H9 (cell line): ENCODE results near the gene GRIP1. TPM values are rescaled to one million over a fixed set of nuclear protein-coding genes. Genes with fewer than 3 reads are reported as not detected.

ENCODE experiments used
- DNase-seq: peaks from one replicate; pipeline ENCODE4 v3.0.0-alpha.2; 2017
- H2AFZ ChIP-seq: one replicate; pipeline ENCODE4 v1.6.1; 2013; ENCODE audit warnings: mild to moderate bottlenecking, low read length, control low read depth, moderate library complexity
- H2AK5ac ChIP-seq: 2 replicates; pipeline ENCODE4 v1.6.1; 2013; ENCODE audit warnings: low read length, control low read depth, mixed read lengths; ENCODE audit not compliant: insufficient read length
- H2BK120ac ChIP-seq: one replicate; pipeline ENCODE4 v1.6.1; 2013; ENCODE audit warnings: low read depth, mild to moderate bottlenecking, low read length, control low read depth, inconsistent platforms; ENCODE audit not compliant: poor library complexity, severe bottlenecking
- H2BK12ac ChIP-seq: 2 replicates; pipeline ENCODE4 v1.6.1; 2013; ENCODE audit warnings: low read length, control low read depth, mixed read lengths, low read depth; ENCODE audit not compliant: insufficient read length
- H2BK15ac ChIP-seq: 2 replicates; pipeline ENCODE4 v1.6.1; 2013; ENCODE audit warnings: low read depth, low read length, control low read depth
- H2BK20ac ChIP-seq: one replicate; pipeline ENCODE4 v1.6.1; 2013; ENCODE audit warnings: low read depth, mild to moderate bottlenecking, low read length, control low read depth, inconsistent platforms; ENCODE audit not compliant: poor library complexity, severe bottlenecking
- H2BK5ac ChIP-seq: 2 replicates; pipeline ENCODE4 v1.6.1; 2013; ENCODE audit warnings: low read length, control low read depth, mixed read lengths; ENCODE audit not compliant: insufficient read length
- H3K14ac ChIP-seq: 2 replicates; pipeline ENCODE4 v1.6.1; 2013; ENCODE audit warnings: low read length, control low read depth; ENCODE audit not compliant: insufficient read depth
- H3K18ac ChIP-seq: 2 replicates; pipeline ENCODE4 v1.6.1; 2013; ENCODE audit warnings: low read depth, mild to moderate bottlenecking, mixed read lengths, low read length, control low read depth; ENCODE audit not compliant: insufficient read length
- H3K23ac ChIP-seq: 2 replicates; pipeline ENCODE4 v1.6.1; 2013; ENCODE audit warnings: low read length, control low read depth, mixed read lengths, low read depth; ENCODE audit not compliant: insufficient read length
- H3K23me2 ChIP-seq: 2 replicates; pipeline ENCODE4 v1.6.1; 2013; ENCODE audit warnings: low read depth, mild to moderate bottlenecking, mixed read lengths, low read length, control low read depth; ENCODE audit not compliant: insufficient read length, poor library complexity, severe bottlenecking
- H3K27ac ChIP-seq: 2 replicates; pipeline ENCODE4 v1.5.1; 2013; ENCODE audit warnings: low read length, control low read depth, mixed read lengths, low read depth; ENCODE audit not compliant: insufficient read length
- H3K27me3 ChIP-seq: 2 replicates; pipeline ENCODE4 v1.6.1; 2013; ENCODE audit warnings: low read length, control low read depth, inconsistent platforms; ENCODE audit not compliant: insufficient read depth
- H3K4ac ChIP-seq: 2 replicates; pipeline ENCODE4 v1.6.1; 2013; ENCODE audit warnings: low read depth, mild to moderate bottlenecking, control low read depth, inconsistent platforms, low read length, moderate library complexity
- H3K4me1 ChIP-seq: 2 replicates; pipeline ENCODE4 v1.6.1; 2013; ENCODE audit warnings: low read length, control low read depth, inconsistent platforms; ENCODE audit not compliant: insufficient read depth
- H3K4me2 ChIP-seq: 2 replicates; pipeline ENCODE4 v1.6.1; 2013; ENCODE audit warnings: low read length, control low read depth, mixed read lengths; ENCODE audit not compliant: insufficient read length, insufficient read depth
- H3K56ac ChIP-seq: 2 replicates; pipeline ENCODE4 v1.6.1; 2013; ENCODE audit warnings: low read depth, mild to moderate bottlenecking, mixed read lengths, low read length, control low read depth; ENCODE audit not compliant: insufficient read length
- H3K79me1 ChIP-seq: 2 replicates; pipeline ENCODE4 v1.6.1; 2013; ENCODE audit warnings: low read depth, mild to moderate bottlenecking, moderate library complexity, low read length, control low read depth, inconsistent platforms; ENCODE audit not compliant: insufficient read depth, poor library complexity, severe bottlenecking
- H3K79me2 ChIP-seq: 2 replicates; pipeline ENCODE4 v1.6.1; 2013; ENCODE audit warnings: low read length, control low read depth, inconsistent platforms; ENCODE audit not compliant: insufficient read depth
- H3K9ac ChIP-seq: 2 replicates; pipeline ENCODE4 v1.6.1; 2013; ENCODE audit warnings: low read length, control low read depth, mixed read lengths; ENCODE audit not compliant: insufficient read length; ENCODE audit errors: extremely low read depth
- H3K9me3 ChIP-seq: one replicate; pipeline ENCODE4 v1.6.1; 2013; ENCODE audit warnings: low read depth, low read length, inconsistent platforms; ENCODE audit not compliant: control insufficient read depth
- H3T11ph ChIP-seq: one replicate; pipeline ENCODE4 v1.6.1; 2013; ENCODE audit warnings: mild to moderate bottlenecking, low read length, control low read depth, inconsistent platforms
- H4K20me1 ChIP-seq: one replicate; pipeline ENCODE4 v1.6.1; 2013; ENCODE audit not compliant: control insufficient read depth, insufficient read length, insufficient read depth
- H4K5ac ChIP-seq: 2 replicates; pipeline ENCODE4 v1.6.1; 2013; ENCODE audit warnings: low read depth, mild to moderate bottlenecking, mixed read lengths, low read length, control low read depth; ENCODE audit not compliant: insufficient read length
- H4K8ac ChIP-seq: replicated peaks from 2 replicates; pipeline ENCODE4 v1.6.1; 2013; ENCODE audit warnings: low read length, control low read depth, mixed read lengths, low read depth; ENCODE audit not compliant: insufficient read length
- H4K91ac ChIP-seq: 2 replicates; pipeline ENCODE4 v1.6.1; 2013; ENCODE audit warnings: low read depth, mild to moderate bottlenecking, moderate library complexity, mixed read lengths, low read length, control low read depth; ENCODE audit not compliant: insufficient read length
- H3K27ac Mint-ChIP-seq, 3 experiments: 2 replicates in 2 of 3; 3 replicates in 1 of 3; pipeline ENCODE4 v1.8.0; 2020 to 2021; ENCODE audit warnings: mixed read lengths in 3 of 3, mild to moderate bottlenecking in 1 of 3, moderate library complexity in 1 of 3
- H3K27me3 Mint-ChIP-seq: 2 replicates; pipeline ENCODE4 v1.8.0; 2021; ENCODE audit warnings: low read depth, mild to moderate bottlenecking, moderate library complexity, mixed read lengths
- H3K36me3 Mint-ChIP-seq, 3 experiments: 2 replicates in 2 of 3; 3 replicates in 1 of 3; pipeline ENCODE4 v1.8.0; 2020 to 2021; ENCODE audit warnings: low read depth in 3 of 3, mixed read lengths in 3 of 3; ENCODE audit not compliant: insufficient read depth in 1 of 3
- H3K4me1 Mint-ChIP-seq, 2 experiments: 2 replicates each; pipeline ENCODE4 v1.8.0; 2020; ENCODE audit warnings: mixed read lengths in 2 of 2
- H3K4me3 Mint-ChIP-seq, 2 experiments: 2 replicates in 1 of 2; 3 replicates in 1 of 2; pipeline ENCODE4 v1.8.0; 2020 to 2021; ENCODE audit warnings: mild to moderate bottlenecking in 2 of 2, mixed read lengths in 2 of 2, moderate library complexity in 1 of 2
- H3K9me3 Mint-ChIP-seq, 2 experiments: 2 replicates in 1 of 2; 3 replicates in 1 of 2; pipeline ENCODE4 v1.8.0; 2020; ENCODE audit warnings: mild to moderate bottlenecking in 2 of 2, mixed read lengths in 2 of 2, moderate library complexity in 1 of 2
- whole genome bisulfite sequencing: extraction: QIAGEN DNeasy Blood & Tissue Kit; methylation state at CpG from one replicate; pipeline ENCODE4 v1.1.7; 2013; ENCODE audit warnings: missing lambda C conversion rate, low lambda C conversion rate, mixed read lengths; ENCODE audit not compliant: insufficient read length; ENCODE audit errors: extremely low coverage; 5-methylcytosine and 5-hydroxymethylcytosine counted together
- total RNA-seq: library from RNA; stranded (reverse); gene quantifications from 2 replicates; pipeline ENCODE4 v1.2.1, GENCODE V29; 2021
- TF ChIP-seq, protein P1 (sequence below): fragments of 200-600 bp; sonication (generic); conservative IDR thresholded peaks from 3 replicates; pipeline ENCODE4 v1.8.0; 2021; ENCODE audit warnings: antibody characterized with exemption, mild to moderate bottlenecking

Gene GRIP1
- total RNA-seq, 1 experiment from 2014 or later = 19.5 TPM

DNA sequence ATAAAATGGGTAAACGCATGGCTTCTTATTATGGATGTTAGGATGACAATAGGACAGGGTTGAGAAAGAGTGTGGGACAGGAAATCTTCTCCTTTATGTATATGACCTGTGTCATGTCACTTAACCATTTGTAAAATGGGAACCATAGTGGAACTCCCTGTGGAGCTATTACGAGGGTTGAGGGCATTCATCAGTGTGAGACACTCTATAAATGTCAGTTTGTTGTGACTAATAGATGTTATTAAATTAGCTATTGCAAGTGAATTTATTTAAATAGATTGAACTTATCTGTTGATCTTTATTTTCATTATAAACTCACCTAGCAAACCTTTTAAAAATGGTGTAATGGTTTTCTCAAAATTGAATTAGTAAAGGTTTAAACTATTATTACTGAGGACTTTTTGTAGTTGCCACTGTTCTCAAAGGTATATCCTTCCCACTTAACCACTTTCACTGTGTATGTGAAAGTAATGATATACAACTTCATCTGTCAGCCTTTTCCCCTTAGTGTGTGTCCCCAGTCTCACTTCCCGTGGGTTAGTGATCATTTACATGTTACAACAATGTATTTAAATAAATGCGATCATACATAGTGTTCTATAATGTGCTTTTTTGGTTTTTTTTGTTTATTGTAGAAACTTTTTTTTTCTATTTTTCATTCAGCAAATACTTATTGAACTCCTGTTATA is 359.5 kb downstream of the GRIP1 start:
- H4K5ac ChIP-seq = no peak overlapping the region
- no peaks in the 10 kb centered on the region for H3K23me2 ChIP-seq
- no peak overlapping the region for H2BK5ac ChIP-seq
- no peaks in the 10 kb centered on the region for H3K9me3 ChIP-seq
- H2BK15ac ChIP-seq = no peak overlapping the region
- TF ChIP-seq, protein P1, sequence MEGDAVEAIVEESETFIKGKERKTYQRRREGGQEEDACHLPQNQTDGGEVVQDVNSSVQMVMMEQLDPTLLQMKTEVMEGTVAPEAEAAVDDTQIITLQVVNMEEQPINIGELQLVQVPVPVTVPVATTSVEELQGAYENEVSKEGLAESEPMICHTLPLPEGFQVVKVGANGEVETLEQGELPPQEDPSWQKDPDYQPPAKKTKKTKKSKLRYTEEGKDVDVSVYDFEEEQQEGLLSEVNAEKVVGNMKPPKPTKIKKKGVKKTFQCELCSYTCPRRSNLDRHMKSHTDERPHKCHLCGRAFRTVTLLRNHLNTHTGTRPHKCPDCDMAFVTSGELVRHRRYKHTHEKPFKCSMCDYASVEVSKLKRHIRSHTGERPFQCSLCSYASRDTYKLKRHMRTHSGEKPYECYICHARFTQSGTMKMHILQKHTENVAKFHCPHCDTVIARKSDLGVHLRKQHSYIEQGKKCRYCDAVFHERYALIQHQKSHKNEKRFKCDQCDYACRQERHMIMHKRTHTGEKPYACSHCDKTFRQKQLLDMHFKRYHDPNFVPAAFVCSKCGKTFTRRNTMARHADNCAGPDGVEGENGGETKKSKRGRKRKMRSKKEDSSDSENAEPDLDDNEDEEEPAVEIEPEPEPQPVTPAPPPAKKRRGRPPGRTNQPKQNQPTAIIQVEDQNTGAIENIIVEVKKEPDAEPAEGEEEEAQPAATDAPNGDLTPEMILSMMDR = no peak
- H3K4me2 ChIP-seq = no peak overlapping the region
- H3K4ac ChIP-seq = no peak overlapping the region
- no peak overlapping the region for H2AK5ac ChIP-seq
- no peak overlapping the region for H4K91ac ChIP-seq
- Mint-ChIP-seq H3K4me3 (no peak overlapping the region), H3K27ac (no peak overlapping the region; a peak in 1 of 7 replicates), H3K9me3 (no peaks in the 10 kb centered on the region), H3K27me3 (no peaks in the 10 kb centered on the region), H3K4me1 (no peaks in the 10 kb centered on the region), H3K36me3 (peaks cover 0 to 17% (median 9%) of the 10 kb centered on the region in 3 experiments; a peak in 5 of 7 replicates)
- no peak overlapping the region for H3K27ac ChIP-seq
- no peak overlapping the region for H2BK20ac ChIP-seq
- H4K8ac ChIP-seq = no peak overlapping the region
- no peaks in the 10 kb centered on the region for H3K4me1 ChIP-seq
- no peaks in the 10 kb centered on the region for H4K20me1 ChIP-seq
- H3K9ac ChIP-seq = no peak overlapping the region
- H2AFZ ChIP-seq = no peak overlapping the region
- H2BK12ac ChIP-seq = no peak overlapping the region
- H3K14ac ChIP-seq = no peak overlapping the region
- DNase-seq = no peak
- no CpG with 5 or more reads among the region's 4 CpGs for WGBS
- H3K18ac ChIP-seq = no peak overlapping the region
- H3T11ph ChIP-seq = no peak overlapping the region
- H3K27me3 ChIP-seq = no peaks in the 10 kb centered on the region
- no peak overlapping the region for H3K56ac ChIP-seq
- H2BK120ac ChIP-seq = no peak overlapping the region
- H3K79me2 ChIP-seq = no peaks in the 10 kb centered on the region
- H3K23ac ChIP-seq = no peak overlapping the region
- no peaks in the 10 kb centered on the region for H3K79me1 ChIP-seq
